Osteoblast (primary cell): ENCODE measurements around the gene COMMD8. TPM values are rescaled to one million over a fixed set of nuclear protein-coding genes. Genes with fewer than 3 reads are reported as not detected.
"Not testable (repeated sequence)": the region's sequence is repeated elsewhere in the genome, so short reads cannot be mapped to it uniquely, and the experiment has no call there.

Experiments used
- DNase-seq: peaks from one replicate; pipeline ENCODE4 v3.0.0; 2011; ENCODE audit warnings: low spot score, mixed read lengths; ENCODE audit not compliant: insufficient read length; ENCODE audit errors: missing footprints
- H2AFZ ChIP-seq: 2 replicates; pipeline ENCODE4 v1.6.0; 2011; ENCODE audit warnings: mild to moderate bottlenecking, low read length
- H3K27ac ChIP-seq: 2 replicates; pipeline ENCODE4 v1.5.1; 2011; ENCODE audit warnings: mild to moderate bottlenecking, low read depth, low read length, moderate library complexity
- H3K27me3 ChIP-seq: 2 replicates; pipeline ENCODE4 v1.6.0; 2012; ENCODE audit warnings: mild to moderate bottlenecking, control low read depth, inconsistent platforms, low read length, moderate library complexity; ENCODE audit not compliant: insufficient read depth
- H3K36me3 ChIP-seq: 2 replicates; pipeline ENCODE4 v1.5.1; 2011; ENCODE audit warnings: mild to moderate bottlenecking, low read length, control low read depth, moderate library complexity; ENCODE audit not compliant: insufficient read depth
- H3K4me1 ChIP-seq: 2 replicates; pipeline ENCODE4 v1.5.1; 2011; ENCODE audit warnings: mild to moderate bottlenecking, low read length, control low read depth, moderate library complexity; ENCODE audit not compliant: insufficient read depth
- H3K4me2 ChIP-seq: 2 replicates; pipeline ENCODE4 v1.6.0; 2011; ENCODE audit warnings: mild to moderate bottlenecking, low read length; ENCODE audit not compliant: insufficient read depth
- H3K4me3 ChIP-seq: fragments of 200-600 bp; sonication (generic); 3 replicates; pipeline ENCODE4 v1.5.1; 2012; ENCODE audit warnings: mild to moderate bottlenecking, low read length, inconsistent platforms; ENCODE audit not compliant: insufficient read depth
- H3K79me2 ChIP-seq: 2 replicates; pipeline ENCODE4 v1.6.0; 2012; ENCODE audit warnings: mild to moderate bottlenecking, low read length, control low read depth, inconsistent platforms; ENCODE audit not compliant: insufficient read depth
- H3K9me3 ChIP-seq: 2 replicates; pipeline ENCODE4 v1.5.1; 2011; ENCODE audit warnings: low read depth, low read length, control low read depth
- H4K20me1 ChIP-seq: 2 replicates; pipeline ENCODE4 v1.6.0; 2012; ENCODE audit warnings: mild to moderate bottlenecking, low read length, control low read depth; ENCODE audit not compliant: insufficient read depth
- CTCF ChIP-seq: IDR thresholded peaks from 2 replicates; pipeline ENCODE4 v1.5.1; 2011; ENCODE audit warnings: mild to moderate bottlenecking, low read depth, low read length, moderate library complexity; ENCODE audit errors: extremely low read depth
- total RNA-seq: library from RNA; depleted of rRNA; stranded (reverse); fragments of >200 nt; gene quantifications from 2 replicates; pipeline ENCODE4 v1.2.3, GENCODE V29; 2012

The COMMD8 gene
- total RNA-seq, 1 donor = 30.8 TPM

DNA sequence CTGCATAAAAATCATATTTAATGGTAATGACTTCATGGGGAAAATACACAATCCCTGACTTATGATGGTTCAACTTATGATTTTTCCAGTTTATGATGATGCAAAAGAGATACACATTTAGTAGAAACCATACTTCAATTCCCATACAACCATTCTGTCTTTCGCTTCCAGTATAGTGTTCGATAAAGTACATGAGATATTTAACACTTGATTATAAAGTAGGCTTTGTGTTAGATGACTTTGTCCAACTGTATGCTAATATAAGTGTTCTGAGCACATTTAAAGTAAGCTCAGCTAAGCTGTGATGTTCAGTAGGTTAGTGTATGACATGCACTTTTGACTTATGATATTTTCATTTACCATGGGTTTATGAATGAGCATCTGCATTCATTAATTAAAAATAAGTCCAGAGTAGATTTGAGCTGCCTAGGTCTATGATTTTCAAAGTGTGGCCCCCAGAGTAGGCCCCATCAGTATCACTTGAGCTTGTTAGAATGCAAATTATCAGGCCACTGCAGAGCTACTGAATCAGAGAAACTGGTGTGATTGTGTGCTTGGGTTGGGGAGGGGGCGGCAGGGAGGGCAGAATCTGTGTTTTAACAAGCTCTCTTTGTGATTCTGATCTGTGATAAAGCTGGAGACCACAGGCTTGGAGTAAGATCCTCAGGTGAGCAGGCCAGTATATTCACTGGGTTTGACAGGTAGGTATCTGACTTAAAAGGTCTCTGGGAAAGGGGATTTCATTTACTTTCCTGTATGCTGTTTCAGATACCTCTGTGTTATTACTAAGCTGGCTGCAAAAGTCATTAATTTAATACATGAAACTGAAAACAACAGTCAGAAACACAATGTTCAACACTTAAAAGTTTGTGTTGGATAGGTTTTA is 30.0 kb upstream of the COMMD8 start:
- H3K9me3 ChIP-seq = no peaks in the 10 kb centered on the region
- H3K4me1 ChIP-seq = peaks cover 3% of the 10 kb centered on the region
- TF ChIP-seq CTCF = no peak
- H3K4me3 ChIP-seq = no peak overlapping the region
- no peak overlapping the region for H2AFZ ChIP-seq
- DNase-seq = no peak
- no peaks in the 10 kb centered on the region for H3K36me3 ChIP-seq
- no peaks in the 10 kb centered on the region for H3K27me3 ChIP-seq
- H3K27ac ChIP-seq = no peak overlapping the region
- H4K20me1 ChIP-seq = no peaks in the 10 kb centered on the region
- H3K79me2 ChIP-seq = peaks cover 62% of the 10 kb centered on the region
- no peak overlapping the region for H3K4me2 ChIP-seq

- H3K79me2 ChIP-seq = peaks cover 75% of the 10 kb centered on the region
- H3K4me1 ChIP-seq = peaks cover 9% of the 10 kb centered on the region
- no peak for DNase-seq
These were observed 27.0 kb upstream of the COMMD8 start for GRCh38 chr4:47490550-47490949.

GRCh38 chr4:47488706-47489105 is 25.2 kb upstream of the COMMD8 start:
- no peak for TF ChIP-seq CTCF
- DNase-seq = no peak
- no peak overlapping the region for H2AFZ ChIP-seq
- no peaks in the 10 kb centered on the region for H3K36me3 ChIP-seq
- H4K20me1 ChIP-seq = no peaks in the 10 kb centered on the region
- peaks cover 68% of the 10 kb centered on the region for H3K79me2 ChIP-seq
- no peaks in the 10 kb centered on the region for H3K27me3 ChIP-seq
- H3K9me3 ChIP-seq = no peaks in the 10 kb centered on the region
- no peak overlapping the region for H3K27ac ChIP-seq
- H3K4me3 ChIP-seq = no peak overlapping the region
- no peak overlapping the region for H3K4me2 ChIP-seq
- H3K4me1 ChIP-seq = peaks cover 9% of the 10 kb centered on the region

More at GRCh38 chr4:47490550-47490949, 27.0 kb upstream of the COMMD8 start:
- no peaks in the 10 kb centered on the region for H3K9me3 ChIP-seq
- no peaks in the 10 kb centered on the region for H4K20me1 ChIP-seq
- no peak overlapping the region for H3K4me3 ChIP-seq
- no peaks in the 10 kb centered on the region for H3K36me3 ChIP-seq
- H2AFZ ChIP-seq = no peak overlapping the region
- H3K27ac ChIP-seq = no peak overlapping the region
- H3K4me2 ChIP-seq = no peak overlapping the region
- no peaks in the 10 kb centered on the region for H3K27me3 ChIP-seq
- TF ChIP-seq CTCF = peak; percentile 42

DNA sequence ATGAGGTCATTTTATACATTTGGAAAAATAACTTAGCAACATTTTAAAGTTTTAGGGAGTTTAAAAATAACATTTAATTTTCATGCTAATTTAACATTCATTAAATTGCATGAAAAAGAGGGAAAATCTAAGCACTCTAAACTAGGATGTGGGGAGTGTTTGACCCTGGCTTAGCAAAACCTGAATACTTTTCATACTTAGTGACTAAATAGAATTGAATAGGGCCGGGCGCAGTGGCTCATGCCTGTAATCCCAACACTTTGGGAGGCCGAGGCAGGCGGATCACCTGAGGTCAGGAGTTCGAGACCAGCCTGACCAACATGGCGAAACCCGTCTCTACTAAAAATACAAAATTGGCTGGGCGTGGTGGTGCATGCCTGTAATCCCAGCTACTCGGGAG is 23.2 kb upstream of the COMMD8 start:
- H3K79me2 ChIP-seq = peaks cover 53% of the 10 kb centered on the region
- H2AFZ ChIP-seq, H3K9me3 ChIP-seq, H3K27me3 ChIP-seq, DNase-seq, H3K36me3 ChIP-seq, H4K20me1 ChIP-seq: not testable (repeated sequence)
- peak overlapping the region; percentile 77 for H3K4me3 ChIP-seq
- H3K27ac ChIP-seq = peak overlapping the region; percentile 92
- peak overlapping the region; percentile 96 for H3K4me2 ChIP-seq
- peaks cover 13% of the 10 kb centered on the region for H3K4me1 ChIP-seq
